Loucy (cell line): ENCODE measurements around the gene IRF2BP2.

ENCODE experiments used
- H2AFZ ChIP-seq: fragments of 200-600 bp; sonication (generic); 2 replicates; pipeline ENCODE4 v1.6.0; 2016; ENCODE audit warnings: antibody characterized with exemption, mild to moderate bottlenecking, low read length, moderate library complexity
- H3F3A ChIP-seq: fragments of 200-600 bp; 2 replicates; pipeline ENCODE4 v1.6.0; 2016; ENCODE audit warnings: antibody characterized with exemption, low read depth, mild to moderate bottlenecking
- H3K27me3 ChIP-seq: fragments of 200-600 bp; sonication (generic); 2 replicates; pipeline ENCODE4 v1.6.1; 2014; ENCODE audit warnings: low read length, mild to moderate bottlenecking; ENCODE audit not compliant: insufficient read depth, poor library complexity, severe bottlenecking
- H3K36me3 ChIP-seq: fragments of 200-600 bp; sonication (generic); 2 replicates; pipeline ENCODE4 v1.6.1; 2016; ENCODE audit warnings: low read length; ENCODE audit not compliant: insufficient read depth
- H3K4me1 ChIP-seq: fragments of 200-600 bp; sonication (generic); 2 replicates; pipeline ENCODE4 v1.5.1; 2014; ENCODE audit warnings: low read length, mild to moderate bottlenecking; ENCODE audit not compliant: insufficient read depth, poor library complexity, severe bottlenecking
- H3K4me2 ChIP-seq: fragments of 200-600 bp; sonication (generic); 2 replicates; pipeline ENCODE4 v1.6.0; 2014; ENCODE audit warnings: antibody characterized with exemption, low read length, low read depth, mild to moderate bottlenecking; ENCODE audit not compliant: poor library complexity, severe bottlenecking
- H3K4me3 ChIP-seq: fragments of 200-600 bp; sonication (generic); 2 replicates; pipeline ENCODE4 v1.5.1; 2014; ENCODE audit warnings: low read length, mild to moderate bottlenecking, mixed read lengths; ENCODE audit not compliant: poor library complexity, severe bottlenecking
- H3K79me2 ChIP-seq: fragments of 200-600 bp; sonication (generic); 2 replicates; pipeline ENCODE4 v1.6.1; 2014; ENCODE audit warnings: low read length; ENCODE audit not compliant: insufficient read depth
- H3K9ac ChIP-seq: fragments of 200-600 bp; sonication (generic); 2 replicates; pipeline ENCODE4 v1.6.0; 2014; ENCODE audit warnings: mild to moderate bottlenecking, low read depth, low read length, moderate library complexity; ENCODE audit not compliant: poor library complexity, severe bottlenecking
- H3K9me2 ChIP-seq: fragments of 200-600 bp; sonication (generic); replicated peaks from 2 replicates; pipeline ENCODE4 v1.6.1; 2016; ENCODE audit warnings: low read depth, low read length, mixed read lengths
- H3K9me3 ChIP-seq: fragments of 200-600 bp; sonication (generic); 2 replicates; pipeline ENCODE4 v1.6.1; 2014; ENCODE audit warnings: mild to moderate bottlenecking, antibody characterized with exemption, low read length, low read depth; ENCODE audit not compliant: insufficient read depth
- H4K20me1 ChIP-seq: fragments of 200-600 bp; sonication (generic); 2 replicates; pipeline ENCODE4 v1.6.0; 2014; ENCODE audit warnings: antibody characterized with exemption, low read length, mild to moderate bottlenecking; ENCODE audit not compliant: insufficient read depth, poor library complexity, severe bottlenecking
- EZH2phosphoT487 ChIP-seq: fragments of 200-600 bp; IDR thresholded peaks from 2 replicates; pipeline ENCODE4 v1.6.1; 2018; ENCODE audit warnings: antibody characterized with exemption, mild to moderate bottlenecking, moderate library complexity, borderline replicate concordance
- TF ChIP-seq, protein P1 (sequence below): fragments of 200-600 bp; sonication (generic); conservative IDR thresholded peaks from 2 replicates; pipeline ENCODE4 v1.5.1; 2014; ENCODE audit warnings: mild to moderate bottlenecking, antibody characterized with exemption, low read length

The IRF2BP2 gene

GRCh38 chr1:234573711-234574299 is 36.2 kb downstream of the IRF2BP2 start:
- TF ChIP-seq EZH2phosphoT487 = no peak
- TF ChIP-seq, protein P1, sequence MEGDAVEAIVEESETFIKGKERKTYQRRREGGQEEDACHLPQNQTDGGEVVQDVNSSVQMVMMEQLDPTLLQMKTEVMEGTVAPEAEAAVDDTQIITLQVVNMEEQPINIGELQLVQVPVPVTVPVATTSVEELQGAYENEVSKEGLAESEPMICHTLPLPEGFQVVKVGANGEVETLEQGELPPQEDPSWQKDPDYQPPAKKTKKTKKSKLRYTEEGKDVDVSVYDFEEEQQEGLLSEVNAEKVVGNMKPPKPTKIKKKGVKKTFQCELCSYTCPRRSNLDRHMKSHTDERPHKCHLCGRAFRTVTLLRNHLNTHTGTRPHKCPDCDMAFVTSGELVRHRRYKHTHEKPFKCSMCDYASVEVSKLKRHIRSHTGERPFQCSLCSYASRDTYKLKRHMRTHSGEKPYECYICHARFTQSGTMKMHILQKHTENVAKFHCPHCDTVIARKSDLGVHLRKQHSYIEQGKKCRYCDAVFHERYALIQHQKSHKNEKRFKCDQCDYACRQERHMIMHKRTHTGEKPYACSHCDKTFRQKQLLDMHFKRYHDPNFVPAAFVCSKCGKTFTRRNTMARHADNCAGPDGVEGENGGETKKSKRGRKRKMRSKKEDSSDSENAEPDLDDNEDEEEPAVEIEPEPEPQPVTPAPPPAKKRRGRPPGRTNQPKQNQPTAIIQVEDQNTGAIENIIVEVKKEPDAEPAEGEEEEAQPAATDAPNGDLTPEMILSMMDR = no peak
- Histone ChIP-seq H3K4me2 (no peak overlapping the region), H3K36me3 (no peaks in the 10 kb centered on the region), H3K27me3 (no peaks in the 10 kb centered on the region), H3K9me3 (no peaks in the 10 kb centered on the region), H3K4me1 (no peaks in the 10 kb centered on the region), H3K9ac (no peak overlapping the region), H4K20me1 (no peaks in the 10 kb centered on the region), H3K79me2 (no peaks in the 10 kb centered on the region), H2AFZ (no peak overlapping the region), H3K9me2 (no peaks in the 10 kb centered on the region), H3F3A (no peaks in the 10 kb centered on the region), H3K4me3 (no peak overlapping the region)

DNA sequence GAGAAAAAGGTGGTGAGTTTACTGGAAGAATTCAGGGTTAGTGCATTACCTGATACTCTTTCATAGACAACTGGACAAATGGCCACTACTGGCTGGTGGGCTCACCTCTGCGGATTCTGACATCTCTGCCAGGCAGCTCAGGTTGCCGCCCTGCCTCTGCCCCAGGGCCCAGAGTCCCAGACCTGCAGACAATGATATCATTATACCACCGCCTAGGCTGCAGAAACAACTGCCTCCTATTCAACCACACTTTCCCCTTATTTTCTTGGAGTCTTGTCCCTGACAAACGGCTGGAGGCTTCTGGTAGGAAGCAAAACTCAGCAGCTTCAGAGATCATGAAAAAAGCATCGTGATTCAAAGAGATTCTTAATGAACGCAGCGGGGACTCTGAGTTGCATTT is 37.0 kb downstream of the IRF2BP2 start:
- Histone ChIP-seq H3K4me3 (no peak overlapping the region), H3K9ac (no peak overlapping the region)

DNA sequence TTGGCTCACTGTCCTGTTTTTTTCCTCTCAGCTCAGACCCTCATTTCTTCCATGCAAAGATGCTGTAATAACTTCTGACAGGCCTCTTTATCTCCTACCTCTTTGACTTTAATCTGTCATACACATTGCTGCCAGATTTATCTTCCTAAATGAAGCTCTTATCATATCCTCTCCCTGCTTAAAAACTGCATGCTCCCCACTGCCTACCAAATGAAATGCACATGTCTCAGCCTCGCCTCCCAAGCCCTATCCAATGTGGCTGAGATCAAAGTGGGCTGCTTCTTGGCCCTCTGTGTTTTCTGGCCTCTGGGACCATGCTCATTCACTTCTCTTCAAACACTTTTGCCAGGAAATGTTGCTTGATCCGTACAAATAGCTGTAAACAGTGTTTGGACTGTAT is 38.3 kb downstream of the IRF2BP2 start:
- H3K4me1 ChIP-seq = no peaks in the 10 kb centered on the region

More for the DNA sequence above, 37.0 kb downstream of the IRF2BP2 start:
- Histone ChIP-seq H3K36me3 (no peaks in the 10 kb centered on the region), H3K9me2 (no peaks in the 10 kb centered on the region), H3K4me2 (no peak overlapping the region), H3K79me2 (no peaks in the 10 kb centered on the region), H3K4me1 (no peaks in the 10 kb centered on the region), H3K9me3 (no peaks in the 10 kb centered on the region), H3K27me3 (no peaks in the 10 kb centered on the region), H4K20me1 (no peaks in the 10 kb centered on the region), H3F3A (no peaks in the 10 kb centered on the region), H2AFZ (no peak overlapping the region)
- no peak for TF ChIP-seq EZH2phosphoT487
- TF ChIP-seq, protein P1 = no peak

More for the DNA sequence above, 38.3 kb downstream of the IRF2BP2 start:
- no peaks in the 10 kb centered on the region for H3K79me2 ChIP-seq
- no peak overlapping the region for H3K9ac ChIP-seq
- no peak overlapping the region for H3K4me3 ChIP-seq
- no peaks in the 10 kb centered on the region for H3K36me3 ChIP-seq
- H3K27me3 ChIP-seq = no peaks in the 10 kb centered on the region
- no peaks in the 10 kb centered on the region for H3F3A ChIP-seq
- no peak for TF ChIP-seq EZH2phosphoT487
- TF ChIP-seq, protein P1 = no peak
- no peaks in the 10 kb centered on the region for H3K9me3 ChIP-seq
- no peak overlapping the region for H2AFZ ChIP-seq
- no peak overlapping the region for H3K4me2 ChIP-seq
- no peaks in the 10 kb centered on the region for H4K20me1 ChIP-seq
- no peaks in the 10 kb centered on the region for H3K9me2 ChIP-seq
